Panc1 (cell line): Measurements from ENCODE around the gene SECISBP2.

Experiments
- POLR2AphosphoS5 ChIP-seq: IDR thresholded peaks from 2 replicates; pipeline ENCODE4 v1.6.1; 2012; ENCODE audit warnings: mild to moderate bottlenecking, low read depth, low read length, moderate library complexity
- SIN3A ChIP-seq: IDR thresholded peaks from 2 replicates; pipeline ENCODE4 v1.6.1; 2012; ENCODE audit warnings: low read depth, mild to moderate bottlenecking, low read length, moderate library complexity, borderline replicate concordance; ENCODE audit not compliant: insufficient read depth
- TF ChIP-seq, protein P1 (sequence below): fragments of 450-650 bp; IDR thresholded peaks from 2 replicates; pipeline ENCODE4 v1.5.1; 2017; ENCODE audit warnings: mild to moderate bottlenecking

DNA sequence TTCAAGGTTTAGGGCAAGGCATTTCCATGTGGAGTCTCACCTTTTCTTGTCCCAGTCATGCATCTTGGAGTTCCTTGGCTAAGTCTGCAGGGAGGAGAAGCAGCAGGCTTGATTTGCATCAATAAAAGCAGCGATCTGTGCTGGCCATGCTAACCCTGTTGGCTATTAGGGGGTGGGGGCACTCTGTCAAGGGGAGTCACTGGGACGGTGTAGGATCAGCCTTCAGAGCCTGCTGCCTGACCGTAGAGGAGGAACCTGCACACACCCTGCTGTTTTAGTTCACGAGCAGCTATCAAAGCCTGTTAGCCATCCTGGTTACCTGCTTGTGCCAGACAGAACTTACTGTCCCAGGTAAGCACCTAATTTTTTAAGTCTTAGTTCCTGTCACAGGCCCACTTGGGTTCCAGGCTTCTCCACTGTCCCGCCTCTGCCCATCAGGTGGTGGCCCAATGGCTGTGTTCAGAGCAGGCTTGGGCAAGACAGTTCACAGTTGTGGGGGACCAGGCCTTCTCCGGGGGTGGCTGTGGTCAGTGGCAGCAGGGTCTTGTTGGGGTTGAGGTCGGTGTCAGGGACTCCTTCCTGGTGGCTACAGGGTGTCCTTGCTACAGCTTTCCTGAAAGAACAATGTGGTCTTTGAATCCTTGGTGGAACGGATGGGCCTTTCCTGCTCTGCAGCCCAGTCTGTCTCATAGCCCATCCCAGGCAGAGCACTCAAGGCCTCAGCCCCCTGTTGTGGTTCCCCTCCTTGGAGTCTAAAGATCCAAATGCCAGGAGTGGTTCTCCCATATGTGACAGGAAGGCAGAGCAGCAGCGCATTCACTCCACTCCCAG lies 43.7 kb downstream of the SECISBP2 start:
- TF ChIP-seq, protein P1, sequence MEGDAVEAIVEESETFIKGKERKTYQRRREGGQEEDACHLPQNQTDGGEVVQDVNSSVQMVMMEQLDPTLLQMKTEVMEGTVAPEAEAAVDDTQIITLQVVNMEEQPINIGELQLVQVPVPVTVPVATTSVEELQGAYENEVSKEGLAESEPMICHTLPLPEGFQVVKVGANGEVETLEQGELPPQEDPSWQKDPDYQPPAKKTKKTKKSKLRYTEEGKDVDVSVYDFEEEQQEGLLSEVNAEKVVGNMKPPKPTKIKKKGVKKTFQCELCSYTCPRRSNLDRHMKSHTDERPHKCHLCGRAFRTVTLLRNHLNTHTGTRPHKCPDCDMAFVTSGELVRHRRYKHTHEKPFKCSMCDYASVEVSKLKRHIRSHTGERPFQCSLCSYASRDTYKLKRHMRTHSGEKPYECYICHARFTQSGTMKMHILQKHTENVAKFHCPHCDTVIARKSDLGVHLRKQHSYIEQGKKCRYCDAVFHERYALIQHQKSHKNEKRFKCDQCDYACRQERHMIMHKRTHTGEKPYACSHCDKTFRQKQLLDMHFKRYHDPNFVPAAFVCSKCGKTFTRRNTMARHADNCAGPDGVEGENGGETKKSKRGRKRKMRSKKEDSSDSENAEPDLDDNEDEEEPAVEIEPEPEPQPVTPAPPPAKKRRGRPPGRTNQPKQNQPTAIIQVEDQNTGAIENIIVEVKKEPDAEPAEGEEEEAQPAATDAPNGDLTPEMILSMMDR, result no peak
- TF ChIP-seq POLR2AphosphoS5, result no peak
- TF ChIP-seq SIN3A, result no peak
